ENCODE measurements around the gene HDDC3.
"Not testable (repeated sequence)": the region's sequence is repeated elsewhere in the genome, so short reads cannot be mapped to it uniquely, and the experiment has no call there.

HDDC3 gene

DNA sequence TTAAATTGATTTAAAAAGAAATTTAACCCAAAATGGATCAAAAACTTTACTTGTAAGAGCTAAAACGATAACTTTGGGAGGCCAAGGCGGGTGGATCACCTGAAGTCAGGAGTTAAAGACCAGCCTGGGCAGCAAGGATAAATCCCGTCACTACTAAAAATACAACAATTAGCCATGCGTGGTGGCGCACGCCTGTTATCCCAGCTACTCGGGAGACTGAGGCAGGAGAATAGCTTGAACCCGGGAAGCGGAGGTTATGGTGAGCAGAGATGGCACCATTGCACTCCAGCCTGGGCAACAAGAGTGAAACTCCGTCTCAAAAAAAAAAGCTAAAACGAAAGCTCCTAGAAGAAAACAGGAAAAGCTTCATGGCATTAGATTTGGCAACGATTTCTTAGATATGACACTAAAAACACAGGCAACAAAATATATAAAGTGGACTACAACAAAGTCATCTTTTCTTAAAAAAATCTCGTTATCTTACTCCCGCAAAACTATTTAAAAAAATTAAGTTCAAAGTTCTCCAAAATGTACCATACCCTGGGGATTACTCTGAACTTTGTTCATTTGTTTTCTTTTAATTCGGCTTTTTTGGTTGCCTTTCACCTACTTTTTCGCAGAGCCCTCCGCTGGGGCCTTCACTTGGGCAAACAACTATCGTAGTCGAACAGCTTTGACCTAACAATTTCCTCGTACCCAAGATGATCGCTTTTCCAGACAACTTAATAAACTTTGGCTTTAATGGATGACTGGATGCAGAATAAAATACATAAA lies 2.9 kb downstream of the HDDC3 start:
- DNase-seq = no peak

DNA sequence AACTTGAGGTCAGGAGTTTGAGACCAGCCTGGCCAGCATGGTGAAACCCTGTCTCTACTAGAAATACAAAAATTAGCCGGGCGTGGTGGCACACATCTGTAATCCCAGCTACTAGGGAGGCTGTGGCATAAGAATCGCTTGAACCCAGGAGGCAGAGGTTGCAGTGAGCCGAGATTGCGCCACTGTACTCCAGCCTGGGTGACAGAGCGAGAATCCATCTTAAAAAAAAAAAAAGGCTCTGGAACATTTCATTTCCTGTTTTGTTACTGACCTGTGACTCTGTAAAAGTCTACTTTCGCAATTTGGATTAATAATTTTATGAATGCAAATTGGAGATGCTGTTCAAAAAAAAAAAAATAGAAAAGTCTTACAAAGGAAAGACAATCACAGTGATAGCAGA lies 4.2 kb downstream of the HDDC3 start:
- DNase-seq = not testable (repeated sequence)

DNA sequence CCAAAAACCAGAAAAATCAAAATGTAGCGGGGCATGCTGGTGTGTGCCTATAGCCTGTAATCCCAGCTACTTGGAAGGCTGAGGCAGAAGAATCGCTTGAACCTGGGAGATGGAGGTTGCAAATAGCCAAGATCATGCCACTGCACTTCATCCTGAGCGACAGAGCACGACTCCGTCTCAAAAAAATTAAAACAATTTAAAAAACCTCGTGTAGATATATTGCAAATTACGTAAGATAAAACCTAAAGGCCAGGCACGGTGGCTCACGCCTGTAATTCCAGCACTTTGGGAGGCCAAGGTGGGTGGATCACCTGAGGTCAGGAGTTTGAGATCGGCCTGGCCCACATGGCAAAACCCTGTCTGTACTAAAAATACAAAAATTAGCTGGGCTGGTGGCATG lies 5.6 kb downstream of the HDDC3 start:
- DNase-seq = not testable (repeated sequence)

DNA sequence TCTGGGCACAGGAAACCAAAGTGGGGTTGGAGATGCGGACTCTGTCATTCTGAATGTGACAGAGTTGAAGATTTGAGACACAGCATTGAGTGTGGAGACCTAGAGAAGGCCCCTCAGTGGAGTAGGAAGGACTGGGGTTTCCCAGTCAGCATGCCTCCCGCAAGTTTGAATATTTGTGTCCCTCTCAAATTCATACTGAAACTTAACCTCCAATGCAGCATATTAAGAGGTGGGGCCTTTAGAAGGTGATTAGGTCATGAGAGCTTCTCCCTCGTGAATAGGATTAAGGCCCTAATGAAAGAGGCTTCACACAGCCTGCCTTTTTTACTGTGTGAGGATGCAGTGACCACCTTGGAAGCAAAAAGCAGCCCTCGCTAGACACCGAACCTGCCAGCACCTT lies 8.0 kb downstream of the HDDC3 start:
- DNase-seq = no peak

DNA sequence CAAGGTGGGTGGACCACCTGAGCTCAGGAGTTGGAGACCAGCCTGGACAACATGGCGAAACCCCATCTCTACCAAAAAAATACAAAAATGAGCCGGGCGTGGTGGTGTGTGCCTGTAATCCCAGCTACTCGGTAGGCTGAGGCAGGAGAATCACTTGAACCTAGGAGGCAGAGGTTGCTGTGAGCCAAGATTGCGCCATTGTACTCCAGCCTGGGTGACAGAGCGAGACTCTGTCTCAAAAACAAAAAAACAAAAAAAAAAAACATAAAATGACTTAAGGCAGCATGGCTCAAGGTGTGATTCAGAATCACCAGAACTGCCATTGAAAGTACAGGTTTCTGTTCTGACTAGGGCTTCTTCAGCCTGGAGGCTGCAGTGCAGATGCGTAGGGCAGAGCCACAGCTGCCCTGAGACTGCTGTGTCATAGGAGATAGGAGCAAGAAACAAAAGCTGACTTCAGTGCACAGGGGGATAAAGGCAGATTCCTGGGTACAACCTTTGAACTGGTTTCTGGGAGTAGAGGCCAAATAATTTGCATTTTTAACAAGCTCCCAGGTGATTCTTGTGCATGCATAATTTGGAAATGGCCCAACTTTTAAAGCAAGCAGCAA lies 9.5 kb downstream of the HDDC3 start:
- DNase-seq = not testable (repeated sequence)

DNA sequence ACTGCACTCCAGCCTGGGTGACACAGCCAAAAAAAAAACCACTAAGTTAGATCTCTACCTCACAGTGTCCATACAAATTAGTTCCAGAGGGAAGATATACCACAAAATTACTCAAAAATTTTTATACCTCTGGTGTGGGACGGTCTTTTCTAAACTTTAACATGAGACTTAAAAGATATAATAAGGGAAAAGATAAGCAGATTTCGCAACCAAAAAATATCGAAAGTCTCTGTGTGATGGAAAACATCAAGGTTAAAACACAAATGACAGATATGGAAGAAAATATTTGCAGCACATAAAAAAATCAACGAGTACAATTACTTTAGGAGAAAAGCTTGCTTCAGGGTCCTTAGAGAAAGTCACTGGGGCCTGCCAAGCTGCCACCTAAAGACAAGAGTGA lies 10.5 kb downstream of the HDDC3 start:
- no peak for DNase-seq

DNA sequence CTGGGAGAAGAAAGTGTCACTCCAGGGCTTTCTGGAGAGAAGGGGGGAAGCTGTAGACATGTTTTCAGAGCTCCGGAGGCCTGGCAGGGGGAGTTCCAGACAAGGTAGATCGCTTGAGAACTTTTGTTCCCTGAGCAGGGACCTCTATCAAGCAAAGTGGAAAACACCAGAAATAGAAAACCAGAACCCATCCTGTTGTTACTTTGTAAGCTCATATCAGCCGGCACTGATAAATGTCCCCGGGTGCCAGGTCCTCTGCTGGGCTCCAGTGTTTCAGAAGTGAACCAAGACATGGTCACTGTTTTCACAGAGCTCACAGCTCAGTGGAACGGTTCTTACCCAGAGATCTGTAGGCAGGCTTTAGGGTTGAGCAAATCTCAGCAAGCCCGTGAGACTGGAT lies 13.5 kb downstream of the HDDC3 start:
- DNase-seq = no peak

DNA sequence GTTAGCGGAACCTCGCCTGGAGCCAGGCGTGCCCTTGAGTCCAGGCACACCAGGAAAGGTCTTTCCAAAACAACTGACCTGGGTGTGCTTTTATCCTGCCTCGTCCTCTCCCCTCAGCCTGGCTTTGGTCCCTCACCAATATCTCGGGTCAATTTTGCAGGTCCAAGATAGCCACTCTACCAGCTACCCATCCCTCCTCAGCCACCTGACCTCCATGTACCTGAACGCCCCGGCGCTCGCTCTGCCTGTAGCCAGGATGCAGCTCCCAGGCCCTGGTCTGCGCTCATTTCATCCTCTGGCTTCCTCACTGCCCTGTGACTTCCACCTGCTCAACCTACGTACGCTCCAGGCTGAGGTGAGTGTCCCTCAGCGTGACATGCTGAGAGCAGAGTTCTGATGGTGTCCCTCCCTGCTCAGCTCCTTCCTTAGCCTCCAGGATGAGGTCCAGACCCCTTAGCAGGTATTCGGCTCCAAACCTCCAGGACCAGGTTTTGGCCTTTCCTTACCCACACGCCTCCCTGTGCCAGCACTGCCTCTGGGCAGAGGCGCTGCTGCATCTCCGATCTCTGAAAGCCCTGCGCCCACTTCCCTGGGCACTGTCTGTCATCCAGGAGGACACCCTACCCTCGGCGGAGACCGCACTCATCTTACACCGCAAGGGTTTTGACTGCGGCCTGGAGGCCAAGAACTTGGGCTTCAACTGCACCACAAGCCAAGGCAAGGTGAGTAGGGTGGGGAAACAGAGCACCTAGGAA lies 14.1 kb downstream of the HDDC3 start:
- DNase-seq = no peak

DNA sequence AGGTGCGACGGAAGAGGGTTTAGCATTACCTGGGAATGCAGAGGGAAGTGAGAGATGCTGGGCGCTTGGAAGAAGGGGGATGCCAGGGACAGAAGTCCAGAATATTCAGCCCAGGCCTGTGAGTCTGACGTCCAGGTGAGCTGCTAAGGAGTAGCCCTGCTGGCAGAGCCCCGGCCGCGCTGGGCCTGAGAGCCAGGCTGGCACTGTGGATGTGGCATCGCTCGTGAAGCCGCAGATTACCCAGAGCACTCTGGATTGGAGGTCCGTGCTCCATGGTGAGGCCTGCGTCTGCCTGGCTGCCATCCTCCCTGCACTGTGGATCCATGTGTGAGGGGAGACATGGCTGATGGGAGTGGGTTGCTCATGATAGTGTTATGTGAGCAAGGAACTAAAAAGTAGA lies 14.8 kb downstream of the HDDC3 start:
- DNase-seq = no peak

DNA sequence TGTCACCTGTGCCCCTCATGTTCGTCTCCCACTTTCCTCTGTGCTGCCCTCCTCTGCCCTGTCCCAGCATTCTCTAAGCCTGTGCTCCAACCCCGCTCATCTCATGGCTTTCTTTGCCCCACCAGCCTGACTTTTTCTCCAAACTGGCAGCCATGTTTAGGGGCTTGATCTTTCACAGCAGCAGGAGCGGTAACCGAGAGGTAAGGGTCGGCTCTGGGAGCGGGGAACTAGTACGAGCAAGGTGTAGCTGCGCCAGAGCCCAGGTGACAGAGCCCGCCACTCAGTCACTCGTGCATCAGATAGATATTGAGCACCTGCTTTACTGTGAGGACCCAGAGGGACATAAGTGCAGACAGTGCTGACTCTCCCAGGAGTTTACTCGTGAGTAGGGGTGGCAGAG lies 15.9 kb downstream of the HDDC3 start:
- no peak for DNase-seq

DNA sequence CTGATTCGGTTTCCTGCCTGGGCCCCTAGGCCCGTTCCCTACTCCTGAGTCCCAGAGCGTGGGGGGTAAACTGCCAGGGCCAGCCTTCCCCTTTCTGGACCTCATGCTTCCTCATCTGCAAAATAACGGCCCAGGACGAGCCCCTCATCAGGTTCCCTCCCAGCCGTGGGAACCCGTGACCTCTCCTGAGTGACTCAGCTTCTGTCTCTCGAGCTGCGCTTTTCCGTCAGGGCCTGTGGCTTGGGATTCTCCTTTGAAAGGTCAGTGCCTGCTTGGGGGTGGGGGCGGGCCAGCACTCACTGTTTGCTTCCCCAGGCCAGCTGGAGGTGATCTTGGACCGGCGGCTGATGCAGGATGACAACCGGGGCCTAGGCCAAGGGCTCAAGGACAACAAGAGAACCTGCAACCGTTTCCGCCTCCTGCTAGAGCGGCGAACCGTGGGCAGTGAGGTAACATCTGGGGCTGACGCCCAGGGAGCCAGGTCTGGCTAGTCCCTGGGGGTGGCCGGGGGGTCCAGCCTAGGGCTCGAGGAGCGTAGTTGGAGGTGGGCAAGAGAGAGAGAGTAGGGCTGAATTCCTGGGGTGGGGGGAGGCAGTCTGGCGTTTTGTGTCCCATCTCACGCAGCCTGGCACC lies 16.4 kb downstream of the HDDC3 start:
- DNase-seq = no peak

DNA sequence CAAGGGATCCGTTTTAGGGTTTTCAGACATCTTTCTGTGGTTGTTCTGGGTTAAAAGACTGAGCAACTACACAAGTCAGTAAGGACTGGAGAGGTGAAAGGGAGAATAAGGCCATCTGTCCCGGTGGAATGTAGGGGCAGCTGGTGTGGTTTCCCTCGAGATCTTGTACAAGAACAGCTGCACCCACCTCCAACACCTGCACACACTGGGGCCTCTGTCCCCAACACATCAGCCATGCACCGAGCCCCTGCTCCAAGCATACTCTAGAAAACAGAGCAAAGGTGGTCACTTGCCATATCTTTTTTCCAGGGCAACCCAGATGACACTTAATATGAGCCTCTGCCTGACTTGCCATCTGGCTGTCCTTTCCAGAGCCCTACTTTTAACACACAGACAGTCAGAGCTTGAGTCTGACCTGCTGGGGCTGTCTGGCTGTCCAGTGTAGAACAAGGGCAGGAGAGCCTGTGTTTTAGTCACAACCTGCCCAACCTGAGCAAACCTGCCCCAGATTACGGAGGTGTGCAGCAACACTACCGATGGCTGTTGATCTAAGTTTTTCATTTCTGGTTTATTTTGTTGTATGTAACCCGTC lies 17.0 kb downstream of the HDDC3 start:
- DNase-seq = no peak

DNA sequence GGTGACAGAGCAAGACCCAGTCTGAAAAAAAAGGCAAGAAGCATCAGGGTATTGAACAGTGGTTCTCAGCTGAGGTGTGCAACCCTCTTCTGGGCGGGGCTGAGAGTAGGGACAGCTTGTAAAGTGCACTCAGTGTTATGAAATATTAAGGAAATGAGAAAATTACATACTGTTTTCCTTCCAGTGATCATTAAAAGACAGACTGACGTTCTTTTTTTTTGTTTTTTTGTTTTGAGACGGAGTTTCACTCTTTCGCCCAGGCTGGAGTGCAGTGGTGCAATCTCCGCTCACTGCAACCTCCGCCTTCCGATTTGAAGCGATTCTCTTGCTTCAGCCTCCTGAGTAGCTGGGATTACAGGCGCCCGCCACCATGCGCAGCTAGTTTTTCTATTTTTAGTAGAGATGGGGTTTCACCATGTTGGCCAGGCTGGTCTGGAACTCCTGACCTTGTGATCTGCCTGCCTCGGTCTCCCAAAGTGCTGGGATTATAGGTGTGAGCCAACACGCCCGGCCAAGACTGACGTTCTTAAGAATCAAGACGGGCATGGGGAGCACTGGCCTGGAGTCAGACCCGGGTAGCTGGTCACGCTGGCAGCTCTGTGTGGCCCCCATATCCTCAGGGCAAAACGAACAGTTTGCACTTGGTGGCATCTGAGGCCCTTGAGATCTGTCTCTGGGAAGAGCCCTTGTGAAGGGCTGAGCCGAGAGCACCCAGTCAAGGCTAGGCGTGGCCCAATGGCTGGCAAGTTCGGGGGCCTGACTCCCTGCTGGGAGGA lies 17.9 kb downstream of the HDDC3 start:
- no peak for DNase-seq

DNA sequence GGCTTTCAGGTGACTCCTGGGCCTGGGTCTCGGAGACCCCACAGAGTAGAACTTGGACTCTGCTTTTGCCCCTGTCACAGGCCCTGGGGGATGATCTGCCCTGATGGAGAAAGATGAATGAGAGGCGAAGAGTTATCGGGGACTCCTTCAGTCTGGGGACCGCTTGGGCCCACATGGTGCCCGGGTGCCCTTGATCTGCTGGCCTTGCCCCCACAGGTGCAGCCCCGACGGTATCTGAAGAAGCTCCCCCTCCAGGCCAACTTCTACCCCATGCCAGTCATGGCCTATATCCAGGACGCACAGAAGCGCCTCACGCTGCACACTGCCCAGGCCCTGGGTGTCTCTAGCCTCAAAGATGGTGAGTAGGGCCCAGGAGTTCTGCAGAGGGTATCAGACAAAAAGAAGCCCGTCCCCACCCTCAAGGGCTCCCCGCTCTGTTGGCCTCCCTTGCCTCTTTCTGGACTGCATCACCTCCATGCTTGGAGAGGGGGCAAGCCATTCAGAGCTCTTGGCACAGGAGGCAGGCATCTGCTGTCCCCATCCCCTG lies 18.9 kb downstream of the HDDC3 start:
- DNase-seq = no peak

DNA sequence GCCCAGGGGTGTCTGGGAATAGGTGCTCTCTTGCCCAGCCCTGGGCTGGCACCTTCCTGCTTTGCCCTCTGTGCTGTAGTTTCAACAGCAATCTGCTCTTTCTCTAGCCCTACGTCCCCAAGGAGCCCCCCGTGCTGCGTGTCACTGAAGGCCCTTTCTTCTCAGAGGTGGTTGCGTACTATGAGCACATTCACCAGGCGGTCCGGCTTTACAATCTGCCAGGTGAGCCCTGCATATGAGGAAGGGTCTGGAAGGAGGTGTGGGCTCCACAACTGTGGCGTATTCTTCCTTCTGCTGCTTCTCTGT lies 19.6 kb downstream of the HDDC3 start:
- DNase-seq = no peak

DNA sequence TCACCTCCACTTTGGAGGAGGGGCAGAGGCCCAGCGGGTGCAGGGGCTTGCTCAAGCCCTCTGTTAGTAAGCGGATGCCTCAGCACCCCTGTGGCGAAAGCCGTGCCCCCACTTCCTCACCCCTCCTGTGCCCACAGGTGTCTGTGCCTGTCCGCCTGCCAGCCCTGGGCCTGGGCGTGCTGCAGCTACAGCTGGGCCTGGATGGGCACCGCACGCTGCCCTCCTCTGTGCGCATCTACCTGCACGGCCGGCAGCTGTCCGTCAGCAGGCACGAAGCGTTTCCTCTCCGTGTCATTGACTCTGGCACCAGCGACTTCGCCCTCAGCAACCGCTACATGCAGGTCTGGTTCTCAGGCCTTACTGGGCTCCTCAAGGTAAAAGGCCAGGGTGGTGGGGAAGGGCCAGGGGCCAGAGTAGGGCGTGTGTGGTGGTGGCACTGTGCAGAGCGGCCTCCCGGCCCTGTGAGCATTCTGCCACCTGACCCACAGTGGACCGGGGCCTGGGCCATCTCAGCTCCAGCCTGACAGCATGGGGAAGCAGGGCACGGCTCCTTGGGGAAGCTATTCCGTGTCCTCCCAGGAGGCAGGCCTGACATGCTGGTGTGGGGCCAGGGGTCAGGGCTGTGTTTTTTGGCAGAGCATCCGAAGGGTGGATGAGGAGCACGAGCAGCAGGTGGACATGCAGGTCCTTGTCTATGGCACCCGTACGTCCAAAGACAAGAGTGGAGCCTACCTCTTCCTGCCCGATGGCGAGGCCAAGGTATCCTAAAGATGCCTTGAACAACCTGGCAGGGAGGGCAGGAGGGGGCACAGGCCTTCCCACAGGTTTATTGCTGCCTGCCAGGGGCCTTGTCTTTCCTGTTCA lies 20.2 kb downstream of the HDDC3 start:
- DNase-seq = no peak

DNA sequence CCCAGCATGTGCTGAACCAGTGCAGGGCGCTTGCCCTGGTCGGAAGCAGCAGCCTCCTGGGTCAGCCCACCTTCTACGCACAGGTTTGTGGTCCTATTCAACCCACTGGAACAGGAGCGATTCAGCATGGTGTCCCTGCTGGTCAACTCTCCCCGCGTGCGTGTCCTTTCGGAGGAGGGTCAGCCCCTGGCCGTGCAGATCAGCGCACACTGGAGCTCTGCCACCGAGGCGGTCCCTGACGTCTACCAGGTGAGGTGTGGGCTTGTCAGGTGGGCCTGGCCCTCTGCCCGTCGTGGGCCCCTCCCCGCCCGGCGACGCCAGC lies 21.1 kb downstream of the HDDC3 start:
- DNase-seq = no peak

DNA sequence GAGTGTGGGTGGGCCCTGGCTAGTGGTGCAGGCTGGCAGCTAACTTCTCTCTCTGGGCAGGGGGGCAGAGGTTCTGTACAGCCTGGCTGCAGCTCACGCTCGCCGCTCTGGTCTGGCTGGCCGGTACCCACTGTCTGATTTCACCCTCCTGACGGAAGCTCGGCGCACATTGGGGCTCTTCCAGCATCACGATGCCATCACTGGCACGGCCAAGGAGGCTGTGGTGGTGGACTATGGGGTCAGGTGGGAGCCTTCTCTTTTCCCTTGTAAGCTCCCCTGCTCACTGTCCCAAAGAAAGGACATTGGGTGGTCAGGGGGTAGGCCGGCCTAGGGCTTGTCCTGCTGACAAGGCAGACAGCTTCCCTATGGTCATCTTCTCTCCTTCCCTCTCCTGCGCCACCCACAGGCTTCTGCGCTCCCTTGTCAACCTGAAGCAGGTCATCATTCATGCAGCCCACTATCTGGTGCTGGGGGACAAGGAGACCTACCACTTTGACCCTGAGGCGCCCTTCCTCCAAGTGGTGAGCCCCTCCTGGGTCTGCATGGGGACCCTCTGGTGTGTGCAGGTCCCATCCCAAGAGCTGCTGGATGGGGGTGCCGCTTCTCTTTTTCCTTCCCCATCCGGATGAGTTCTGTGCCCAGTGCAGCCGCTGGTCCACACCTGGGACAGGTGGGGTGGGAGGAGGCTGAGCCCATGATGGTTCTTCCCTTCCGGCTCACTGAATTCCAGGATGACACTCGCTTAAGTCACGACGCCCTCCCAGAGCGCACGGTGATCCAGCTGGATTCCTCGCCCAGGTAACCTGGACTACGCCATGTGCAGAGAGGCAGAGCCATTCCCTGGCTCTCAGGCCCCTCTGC lies 21.7 kb downstream of the HDDC3 start:
- no peak for DNase-seq

DNA sequence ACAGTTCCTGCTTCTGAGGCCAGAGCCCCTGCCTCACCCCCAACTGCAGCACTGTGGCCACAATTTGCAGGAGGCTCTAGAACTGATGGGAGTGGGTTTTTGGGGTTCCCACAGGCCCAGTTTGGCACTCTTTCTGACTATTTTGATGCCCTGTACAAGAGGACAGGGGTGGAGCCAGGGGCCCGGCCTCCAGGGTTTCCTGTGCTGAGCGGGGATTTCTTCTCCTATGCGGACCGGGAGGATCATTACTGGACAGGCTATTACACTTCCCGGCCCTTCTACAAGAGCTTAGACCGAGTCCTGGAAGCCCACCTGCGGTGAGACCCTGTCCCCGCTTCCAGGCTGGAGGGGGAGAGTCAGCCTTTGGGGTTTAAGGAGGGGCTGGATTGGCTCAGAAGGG lies 22.4 kb downstream of the HDDC3 start:
- DNase-seq = no peak

DNA sequence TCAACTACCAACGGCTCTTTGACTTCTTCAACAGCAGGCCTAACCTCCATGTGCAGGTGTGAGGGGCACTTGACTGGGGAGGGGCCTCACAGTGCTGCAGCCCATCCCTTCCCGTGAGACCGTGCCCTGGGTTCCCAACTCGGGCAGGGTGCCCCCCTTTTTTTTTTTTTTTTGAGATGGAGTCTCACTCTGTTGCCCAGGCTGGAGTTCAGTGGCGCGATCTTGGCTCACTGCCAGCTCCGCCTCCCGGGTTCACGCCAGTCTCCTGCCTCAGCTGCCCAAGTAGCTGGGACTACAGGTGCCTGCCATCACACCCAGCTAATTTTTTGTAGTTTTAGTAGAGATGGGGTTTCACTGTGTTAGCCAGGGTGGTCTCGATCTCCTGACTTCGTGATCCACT lies 22.9 kb downstream of the HDDC3 start:
- DNase-seq = not testable (repeated sequence)
